HS-5 (cell line): ENCODE results near the gene C16orf92.

Source experiments
- DNase-seq: peaks from one replicate; pipeline ENCODE4 v3.0.0-alpha.2; 2012; ENCODE audit warnings: low read depth

Gene C16orf92

DNA sequence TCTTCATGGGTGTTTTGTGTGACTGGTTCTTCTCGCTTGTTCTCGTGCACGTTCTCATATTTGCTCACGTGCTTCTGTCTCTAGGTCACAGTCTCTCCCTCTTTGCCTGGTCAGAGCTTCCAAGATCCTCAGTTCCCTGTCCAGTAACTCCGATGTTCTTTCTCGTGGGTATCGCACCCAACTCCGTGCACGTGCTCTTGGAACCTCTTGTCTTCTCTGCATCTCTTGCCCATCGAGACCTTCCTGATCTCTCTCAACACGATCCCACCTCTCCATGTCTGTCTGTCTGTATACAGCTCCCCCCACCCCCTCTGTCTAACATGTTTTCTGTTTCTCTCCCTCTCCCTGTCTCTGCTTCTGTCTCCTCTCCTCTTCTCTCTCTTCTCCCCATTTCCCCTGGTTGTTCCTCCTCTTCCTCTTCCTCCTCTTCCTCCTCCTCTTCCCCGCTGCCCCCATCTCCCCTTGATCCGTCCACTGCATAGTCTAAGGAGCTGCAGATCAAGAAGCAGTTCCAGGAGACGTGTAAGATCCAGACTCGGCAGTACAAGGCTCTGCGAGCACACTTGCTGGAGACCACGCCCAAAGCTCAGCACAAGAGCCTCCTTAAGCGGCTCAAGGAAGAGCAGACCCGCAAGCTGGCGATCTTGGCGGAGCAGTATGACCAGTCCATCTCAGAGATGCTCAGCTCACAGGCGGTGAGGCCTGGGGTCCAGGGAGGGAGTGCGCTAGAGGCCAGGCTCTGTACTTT is 33.7 kb upstream of the C16orf92 start:
- no peak for DNase-seq

DNA sequence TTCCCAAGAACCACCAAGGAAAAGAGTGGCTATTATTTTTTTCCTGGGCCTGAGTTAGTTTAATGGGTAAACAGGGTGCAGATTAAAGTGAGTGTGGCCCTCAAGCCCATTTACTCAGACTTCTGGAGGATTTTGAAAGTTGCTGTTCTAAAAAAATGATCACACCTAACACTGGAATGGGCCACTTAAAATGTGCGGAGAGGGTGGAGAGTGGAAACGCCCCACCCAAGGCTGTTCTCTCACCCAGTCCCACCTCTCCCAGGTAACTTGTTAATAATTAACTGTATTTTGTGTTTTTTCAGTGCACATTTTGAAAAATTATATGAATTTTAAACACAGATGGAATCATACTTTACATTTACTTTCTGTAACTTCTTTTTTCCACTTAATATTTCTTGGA is 33.0 kb upstream of the C16orf92 start:
- no peak for DNase-seq

DNA sequence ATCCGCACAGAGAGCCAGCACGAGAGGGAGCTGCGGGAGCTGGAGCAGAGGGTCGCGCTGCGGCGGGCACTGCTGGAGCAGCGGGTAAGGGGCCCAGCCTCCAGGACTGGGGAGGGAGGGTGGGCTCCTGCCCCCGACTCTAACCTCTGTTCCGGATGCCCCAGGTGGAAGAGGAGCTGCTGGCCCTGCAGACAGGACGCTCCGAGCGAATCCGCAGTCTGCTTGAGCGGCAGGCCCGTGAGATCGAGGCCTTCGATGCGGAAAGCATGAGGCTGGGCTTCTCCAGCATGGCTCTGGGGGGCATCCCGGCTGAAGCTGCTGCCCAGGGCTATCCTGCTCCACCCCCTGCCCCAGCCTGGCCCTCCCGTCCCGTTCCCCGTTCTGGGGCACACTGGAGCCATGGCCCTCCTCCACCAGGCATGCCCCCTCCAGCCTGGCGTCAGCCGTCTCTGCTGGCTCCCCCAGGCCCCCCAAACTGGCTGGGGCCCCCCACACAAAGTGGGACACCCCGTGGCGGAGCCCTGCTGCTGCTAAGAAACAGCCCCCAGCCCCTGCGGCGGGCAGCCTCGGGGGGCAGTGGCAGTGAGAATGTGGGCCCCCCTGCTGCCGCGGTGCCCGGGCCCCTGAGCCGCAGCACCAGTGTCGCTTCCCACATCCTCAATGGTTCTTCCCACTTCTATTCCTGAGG is 32.0 kb upstream of the C16orf92 start:
- DNase-seq, result no peak

DNA sequence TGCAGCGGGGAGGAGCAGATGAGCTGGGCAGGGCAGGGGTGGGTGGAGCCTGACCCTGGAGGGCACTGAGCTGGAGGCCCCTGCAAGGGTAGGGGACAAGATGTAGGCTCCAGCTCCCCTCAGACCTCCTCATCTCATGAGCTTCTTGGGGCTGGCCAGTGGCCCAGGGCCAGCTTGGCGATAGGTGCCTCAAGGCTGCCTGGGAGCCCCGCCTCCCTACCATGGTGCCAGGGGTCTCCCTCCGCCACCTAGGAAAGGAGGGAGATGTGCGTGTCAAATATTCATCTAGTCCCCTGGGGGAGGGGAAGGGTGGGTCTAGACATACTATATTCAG is 31.5 kb upstream of the C16orf92 start:
- no peak for DNase-seq

DNA sequence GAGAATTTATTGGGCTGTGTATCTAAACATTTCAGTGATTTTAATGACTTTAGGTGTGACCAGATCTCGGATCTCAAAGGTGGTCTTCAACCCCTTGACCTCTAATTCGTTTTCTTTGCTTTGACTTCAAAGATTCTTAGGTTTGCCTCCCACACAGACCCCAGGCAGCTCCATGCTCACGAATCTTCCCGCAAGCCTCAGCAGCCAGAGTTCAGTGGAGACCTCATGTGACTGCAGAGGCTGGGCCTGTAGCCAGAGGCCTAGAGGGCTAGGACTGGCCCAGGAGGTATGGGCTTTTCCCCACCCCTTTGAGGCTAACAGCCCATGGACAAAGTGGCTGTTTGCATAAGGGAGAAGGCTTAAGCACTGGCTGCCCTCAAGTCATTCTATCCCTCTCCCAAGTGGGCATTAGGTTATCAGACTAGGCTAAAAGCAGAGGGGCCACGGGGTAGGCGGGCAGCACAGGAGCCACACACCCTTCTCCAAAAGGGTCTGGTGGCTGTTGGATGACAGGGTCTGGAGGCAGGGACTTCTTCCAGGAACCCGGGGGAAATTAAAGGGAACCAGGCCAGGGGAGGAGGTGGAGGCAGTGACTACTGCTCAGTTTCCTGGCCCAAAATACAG is 30.5 kb upstream of the C16orf92 start:
- DNase-seq, result no peak

DNA sequence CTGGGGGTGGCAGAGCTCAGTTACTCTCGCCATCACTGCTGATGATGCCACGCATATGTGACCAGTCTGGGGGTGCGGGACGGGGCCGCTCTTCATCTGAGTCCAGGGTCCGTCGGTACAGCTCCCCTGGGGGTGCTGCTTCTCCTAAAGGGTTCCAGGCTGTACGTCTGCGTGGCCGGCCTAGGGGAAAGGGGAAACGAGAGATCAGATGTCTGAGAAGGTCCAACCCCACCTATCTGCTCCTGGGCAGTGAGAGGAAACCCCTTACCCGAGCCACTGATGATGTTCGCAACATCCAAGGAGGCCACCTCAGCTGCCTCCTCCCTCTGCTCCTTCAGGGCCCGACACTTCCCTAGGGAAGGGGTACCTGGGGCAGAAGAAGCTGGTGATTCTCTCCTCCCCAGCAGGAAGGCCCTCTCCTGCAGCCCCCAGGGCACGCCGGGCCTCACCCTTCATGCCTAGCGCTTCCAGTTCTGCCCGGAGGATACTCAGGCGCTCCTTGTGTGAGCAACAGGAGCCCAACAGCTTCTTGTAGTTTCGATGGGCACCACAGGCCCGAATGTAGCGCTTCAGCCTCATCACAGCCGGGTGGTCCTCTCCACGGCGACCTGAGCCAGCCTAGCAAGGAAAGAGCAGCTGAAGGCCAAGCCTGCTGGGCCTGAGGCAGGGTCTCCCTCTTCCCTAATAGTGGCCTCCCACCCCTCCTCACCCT is 29.7 kb upstream of the C16orf92 start:
- DNase-seq, result no peak

DNA sequence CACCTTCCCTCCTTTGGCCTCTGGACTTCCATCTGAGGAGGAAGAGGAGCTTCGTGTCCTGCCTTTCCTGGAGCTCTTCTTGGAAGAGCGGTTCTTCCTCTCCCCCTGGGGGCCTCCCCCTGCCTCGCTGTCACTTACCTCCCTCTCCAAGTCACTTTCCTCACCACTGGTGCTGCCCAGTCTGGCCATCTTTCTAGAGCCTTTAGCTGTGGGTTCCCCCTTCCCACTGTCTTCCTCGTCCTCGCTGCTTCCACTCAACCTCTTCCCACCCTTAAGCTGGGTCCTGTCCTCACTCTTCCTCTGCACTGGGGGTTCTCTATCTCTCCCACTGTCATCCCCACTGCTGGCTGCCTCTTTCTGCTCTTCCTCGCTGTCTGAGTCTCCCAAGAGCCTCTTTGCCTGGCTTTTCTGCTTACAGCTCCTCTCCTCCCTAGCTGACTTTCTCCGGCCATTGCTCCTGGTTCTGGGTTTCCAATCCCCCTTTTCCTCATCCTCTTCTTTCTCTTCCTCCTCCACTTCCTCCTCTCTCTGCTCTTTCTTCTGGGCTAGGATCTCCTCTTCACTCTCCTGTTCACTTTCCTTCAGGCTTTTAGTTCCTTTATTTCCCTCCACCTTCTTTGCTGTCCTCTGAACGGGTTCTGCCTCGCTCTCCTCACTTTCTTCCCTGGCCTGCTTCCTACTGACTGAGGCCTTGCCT is 28.9 kb upstream of the C16orf92 start:
- no peak for DNase-seq

DNA sequence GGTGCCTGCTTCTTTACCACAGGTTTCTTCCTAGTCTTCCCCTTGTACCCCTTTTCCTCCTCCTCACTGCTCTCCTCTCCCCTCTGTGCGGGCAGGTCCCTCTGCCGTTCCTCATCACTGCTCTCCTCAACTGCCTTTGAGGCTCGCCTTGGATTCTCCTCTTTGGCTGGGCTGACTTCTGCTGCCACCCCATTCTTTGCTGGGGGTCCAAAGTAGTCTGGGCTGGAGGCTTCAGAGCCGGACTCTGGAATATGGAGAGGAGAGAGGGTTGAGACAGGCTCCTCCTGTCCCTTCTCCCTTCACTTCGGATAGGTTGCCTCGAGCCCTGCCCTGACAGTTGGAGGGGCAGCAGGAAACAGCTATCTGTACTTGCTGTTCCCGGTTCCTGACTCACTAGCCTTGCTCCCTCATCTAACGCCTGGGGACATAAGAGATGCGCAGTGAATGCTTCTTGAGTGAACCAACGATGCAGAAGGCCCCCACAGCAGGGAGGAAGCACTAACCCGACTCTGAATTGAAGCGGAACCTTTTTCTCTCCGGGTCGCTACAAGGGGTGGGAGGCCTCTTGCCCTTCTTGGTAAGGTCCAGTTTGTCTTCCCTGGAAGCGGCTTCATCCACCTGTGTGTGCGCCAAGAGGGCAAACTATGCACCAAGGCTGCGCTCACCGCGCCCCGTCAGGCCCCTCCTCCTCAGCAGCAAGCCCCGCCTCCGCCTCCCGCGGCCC is 28.2 kb upstream of the C16orf92 start:
- peak; percentile 42 for DNase-seq

DNA sequence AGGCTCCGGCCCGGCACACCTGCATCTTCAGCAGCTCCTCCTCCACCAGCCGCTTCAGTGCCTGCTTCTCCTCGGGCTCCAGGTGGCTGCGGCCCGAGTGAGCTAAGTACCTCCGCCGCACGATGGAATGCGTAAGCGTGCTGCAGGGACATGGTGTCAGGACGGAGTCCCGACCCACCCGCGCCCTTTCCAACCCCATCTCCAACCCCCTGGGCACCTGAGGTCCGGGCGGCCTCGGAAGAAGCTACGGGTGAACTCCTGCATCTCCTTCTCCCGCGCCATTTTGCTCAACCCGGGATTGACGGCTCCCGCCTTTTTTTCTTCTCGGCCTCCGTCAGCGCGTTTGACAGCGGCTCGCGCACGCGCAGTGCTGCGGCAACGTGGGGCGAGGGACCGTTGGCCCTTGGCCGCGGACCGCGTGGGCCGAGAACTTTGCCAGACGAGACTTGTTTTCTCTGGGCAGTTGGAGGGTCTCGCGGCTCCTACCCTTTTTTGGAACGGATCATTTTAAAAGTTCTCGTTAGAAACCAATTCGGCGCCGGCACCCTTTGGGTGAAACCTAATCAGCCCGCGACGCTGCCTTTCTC is 27.6 kb upstream of the C16orf92 start, which contains the start of gene HIRIP3:
TSS of gene HIRIP3 (minus strand) at position 294 of the 587 bp plus-strand sequence. CDS start at position 282, 12 bp downstream.
- DNase-seq, result peak; percentile 49

DNA sequence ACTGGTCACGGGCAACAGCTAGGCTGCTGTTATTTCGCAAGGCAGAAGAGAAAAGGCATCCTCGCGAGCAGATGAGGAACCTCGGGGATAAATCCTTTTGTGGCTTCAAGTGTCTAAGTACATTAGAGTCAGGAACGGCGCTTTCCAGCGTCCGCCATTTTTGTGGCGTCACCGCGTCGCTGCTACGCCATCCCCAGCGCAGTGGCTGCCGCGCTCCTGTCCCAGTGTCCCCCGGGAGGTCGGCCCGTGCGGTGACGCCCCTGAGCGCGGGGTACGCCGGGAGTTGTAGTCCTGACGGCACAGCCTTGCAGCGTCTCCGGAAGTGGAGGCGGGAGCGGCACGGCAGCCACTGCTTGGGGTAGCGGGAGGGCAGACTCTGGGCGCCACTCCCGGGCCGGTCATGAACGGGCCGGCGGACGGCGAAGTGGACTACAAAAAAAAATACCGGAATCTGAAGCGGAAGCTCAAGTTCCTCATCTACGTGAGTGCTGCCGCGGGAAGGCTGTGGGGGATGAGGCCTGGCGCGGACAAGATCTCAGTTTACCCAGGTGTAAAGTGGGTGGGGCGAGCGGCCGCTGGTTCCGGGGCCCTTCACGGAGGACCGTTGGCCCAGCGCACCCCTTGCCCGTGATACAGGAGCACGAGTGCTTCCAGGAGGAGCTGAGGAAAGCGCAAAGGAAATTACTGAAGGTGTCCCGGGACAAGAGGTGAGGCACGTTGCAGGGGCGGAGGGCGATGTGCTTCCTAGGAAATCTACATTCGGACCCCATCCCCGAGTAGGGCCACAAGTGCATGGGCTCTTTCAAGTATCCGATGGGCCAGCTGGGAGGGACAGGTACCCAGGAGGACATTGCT is 26.9 kb upstream of the C16orf92 start, which contains the start of gene INO80E:
TSS of gene INO80E (plus strand) at position 331 of the 855 bp plus-strand sequence. CDS start at position 401, 70 bp downstream.
- DNase-seq, result peak; percentile 83

DNA sequence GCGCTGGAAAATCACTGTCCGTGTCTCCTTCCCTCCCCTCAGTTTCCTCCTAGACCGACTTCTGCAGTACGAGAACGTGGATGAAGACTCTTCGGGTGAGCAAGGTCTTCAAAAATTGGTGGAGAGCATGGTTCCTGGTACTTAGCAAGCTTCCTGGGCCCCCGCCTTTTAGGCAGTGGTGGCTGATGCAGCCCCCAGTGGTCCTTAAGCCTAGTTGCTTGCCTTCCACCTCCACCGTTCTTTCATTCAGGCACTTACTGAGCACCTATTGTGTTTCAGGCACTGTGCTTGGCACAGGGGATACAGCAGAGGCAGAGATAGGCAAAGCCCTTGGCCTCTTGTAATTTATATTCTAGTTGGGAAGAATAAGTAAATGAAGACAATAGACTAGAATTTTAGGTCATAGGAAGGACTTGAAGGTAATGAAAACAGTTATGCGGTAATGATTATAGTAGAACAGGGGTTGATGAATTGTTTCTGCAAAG is 26.2 kb upstream of the C16orf92 start:
- DNase-seq, result no peak

DNA sequence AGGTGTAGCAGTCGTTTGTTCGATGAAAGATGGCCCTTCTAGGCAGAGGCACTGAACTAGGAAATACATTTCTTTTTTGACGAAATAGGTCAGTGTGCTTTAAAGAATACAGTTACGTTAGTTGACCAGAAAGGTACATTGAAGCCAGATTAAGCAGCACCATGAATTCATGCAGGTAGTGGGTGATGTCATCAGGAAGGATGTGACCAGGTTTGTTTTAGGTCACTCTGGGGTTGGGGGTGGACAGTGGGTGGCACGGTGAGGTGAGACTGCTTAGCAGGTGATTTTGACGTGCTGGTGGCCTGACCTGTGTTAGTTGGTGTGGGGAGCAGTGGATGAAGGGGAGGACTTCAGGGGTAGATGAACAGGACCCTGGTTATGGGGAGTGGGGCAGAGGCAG is 23.4 kb upstream of the C16orf92 start:
- no peak for DNase-seq

DNA sequence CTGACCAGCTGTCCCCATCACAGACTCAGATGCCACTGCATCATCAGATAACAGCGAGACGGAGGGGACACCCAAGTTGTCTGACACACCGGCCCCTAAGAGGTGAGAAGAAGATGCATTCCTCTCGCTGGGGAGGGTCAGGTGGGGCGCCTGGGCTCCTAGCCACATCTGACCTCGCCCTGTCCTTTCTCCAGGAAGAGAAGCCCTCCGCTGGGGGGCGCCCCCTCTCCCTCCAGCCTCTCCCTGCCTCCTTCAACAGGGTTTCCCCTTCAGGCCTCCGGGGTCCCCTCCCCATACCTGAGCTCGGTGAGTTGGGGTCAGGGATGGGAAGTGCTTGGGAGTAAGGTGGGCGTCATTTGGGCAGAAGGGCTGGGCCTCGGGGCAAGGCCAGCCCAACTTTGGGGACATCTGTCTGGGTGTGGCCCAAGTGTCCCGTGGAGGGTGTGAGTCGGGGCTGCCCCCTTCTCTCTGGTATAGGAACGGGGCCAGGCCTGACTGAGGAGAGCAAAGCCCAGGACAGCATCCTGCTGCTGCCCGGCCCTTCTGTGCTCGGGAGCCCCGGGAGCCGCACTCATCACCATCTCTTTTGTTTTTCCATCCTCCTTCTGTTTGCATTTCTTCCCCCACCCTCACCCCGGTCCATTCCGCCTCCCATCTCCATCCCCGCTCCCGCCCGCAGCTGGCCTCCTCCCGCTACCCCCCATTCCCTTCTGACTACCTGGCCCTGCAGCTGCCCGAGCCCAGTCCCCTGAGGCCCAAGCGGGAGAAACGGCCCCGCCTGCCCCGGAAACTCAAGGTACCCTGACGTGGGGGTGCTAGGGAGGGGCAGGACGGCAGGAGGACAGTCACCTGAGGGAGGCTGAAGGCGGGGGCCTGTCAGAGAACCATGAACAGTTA is 22.0 kb upstream of the C16orf92 start:
- DNase-seq, result no peak

DNA sequence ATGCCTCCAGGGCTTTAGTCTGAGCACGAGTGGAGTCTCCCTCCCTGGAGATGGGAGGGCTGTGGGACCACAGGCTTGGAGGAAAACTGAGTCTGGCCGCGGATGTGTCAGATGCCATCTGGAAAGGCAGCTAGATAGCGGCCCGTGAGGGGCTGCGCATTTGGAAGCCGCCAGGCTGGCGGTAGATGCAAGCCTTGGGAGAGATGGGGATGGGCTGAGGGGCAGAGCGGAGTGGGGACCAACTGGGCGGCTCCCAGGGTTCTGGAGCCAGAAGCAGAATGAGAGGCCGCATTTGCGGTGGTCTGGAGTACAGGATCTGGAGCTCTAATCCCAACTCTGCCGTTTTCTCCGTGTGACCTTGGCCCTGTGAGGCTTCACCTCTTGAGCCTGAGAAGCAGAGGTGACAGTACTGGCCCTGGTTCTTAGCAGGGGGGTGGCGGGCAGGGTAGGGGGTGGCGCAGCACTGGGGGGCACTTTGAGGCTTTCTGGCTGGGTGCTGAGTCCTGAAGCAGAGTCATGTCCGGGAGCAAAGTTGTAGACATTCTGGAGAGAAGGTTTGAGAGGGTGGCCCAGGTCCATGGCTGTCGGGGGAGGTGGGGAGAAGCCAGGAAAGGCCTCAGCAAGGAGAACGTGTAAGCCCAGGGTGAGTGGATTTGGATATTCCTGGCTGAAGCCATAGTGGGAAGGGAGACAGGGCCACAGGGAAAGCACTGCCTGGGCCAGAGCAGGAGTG is 20.2 kb upstream of the C16orf92 start:
- DNase-seq, result no peak

DNA sequence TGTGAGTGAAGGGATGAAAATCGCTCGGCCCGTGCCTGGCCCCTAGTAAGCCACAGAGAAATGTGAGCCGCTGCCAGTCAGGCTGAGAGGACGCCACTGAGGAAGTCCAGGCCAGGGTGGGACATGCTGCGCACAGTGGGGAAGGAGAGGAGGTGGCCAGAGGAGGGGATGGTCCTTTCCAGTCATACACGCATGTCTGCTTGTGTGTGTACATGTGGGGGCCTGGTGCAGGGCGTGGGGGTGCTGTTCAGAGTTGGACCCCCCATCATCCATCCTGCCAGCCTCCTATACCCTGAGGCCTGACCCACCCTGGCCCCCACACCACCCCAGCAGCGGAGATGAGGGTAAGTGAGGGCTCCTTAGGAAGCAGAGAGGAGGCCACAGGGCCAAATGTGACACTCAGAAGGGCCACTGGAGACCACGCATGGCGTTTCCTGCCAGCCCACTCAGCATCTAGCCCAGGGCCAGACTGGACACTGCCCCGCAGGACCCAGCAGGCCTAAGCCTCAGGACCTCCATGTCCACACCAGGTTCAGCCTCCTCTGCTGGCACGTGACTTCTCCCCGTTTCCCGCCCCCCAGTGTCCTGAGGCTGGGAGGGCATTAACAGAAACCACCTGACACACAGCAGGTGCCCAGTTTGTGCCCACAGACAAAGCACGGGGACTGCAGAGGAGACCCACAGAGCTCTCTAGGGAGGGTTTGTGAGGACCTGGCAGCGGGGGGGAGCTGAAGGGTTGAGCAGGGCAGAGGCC is 19.2 kb upstream of the C16orf92 start:
- DNase-seq, result no peak

DNA sequence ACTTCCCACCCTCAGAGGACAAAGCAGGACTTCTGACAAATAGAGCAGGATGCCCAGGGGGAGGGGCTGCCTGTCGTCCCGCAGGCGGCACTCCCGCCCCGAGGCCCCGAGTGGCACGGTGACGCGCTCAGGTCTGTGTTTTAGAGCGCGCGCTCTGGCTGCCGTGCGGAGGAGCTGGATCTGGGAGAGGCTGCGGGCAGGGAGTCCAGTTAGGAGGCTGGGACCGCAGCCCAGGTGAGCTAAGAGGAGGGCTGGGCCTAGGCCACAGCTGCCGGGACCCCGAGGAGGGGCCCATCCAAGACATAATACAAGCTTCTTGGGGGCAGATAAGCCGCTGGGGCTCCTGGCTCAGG is 18.6 kb upstream of the C16orf92 start:
- no peak for DNase-seq

DNA sequence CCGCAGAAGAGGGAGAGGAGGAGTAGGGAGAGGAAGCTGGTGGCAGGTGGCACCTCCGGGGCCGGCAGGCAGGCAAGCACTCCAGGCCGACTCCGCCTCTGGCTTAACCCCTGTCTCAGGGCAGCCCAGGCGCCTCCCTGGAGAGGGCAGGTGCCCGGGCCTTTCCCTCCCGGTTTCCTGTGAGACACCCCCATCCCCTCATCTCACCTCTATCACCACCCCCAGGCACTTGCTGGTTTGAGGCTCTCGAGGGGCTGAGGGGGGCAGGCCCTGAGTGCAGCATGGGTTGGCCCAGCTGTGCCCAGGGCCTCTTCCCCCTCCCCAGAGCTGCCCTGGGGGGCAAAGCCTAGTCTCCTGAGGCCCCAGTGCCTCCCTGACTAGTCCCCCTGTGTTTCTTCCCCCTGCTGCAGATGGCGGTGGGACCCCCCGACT is 18.2 kb upstream of the C16orf92 start:
- no peak for DNase-seq
